SK-N-SH treated with all-trans-retinoic acid at 6 μM for 48 hours (cell line): ENCODE measurements around the gene CXCR2.

Experiments used
- ATAC-seq: fragments of 200-7000 bp; cut with Tn5 transposase; 3 replicates; pipeline ENCODE4 v1.9.1; 2020; ENCODE audit warnings: mild to moderate bottlenecking, moderate library complexity
- ARNTL ChIP-seq: fragments of 450-650 bp; formaldehyde crosslinking; IDR thresholded peaks from 2 replicates; pipeline ENCODE4 v1.5.0; 2020; ENCODE audit warnings: low read depth, mild to moderate bottlenecking, moderate library complexity, borderline replicate concordance
- BACH2 ChIP-seq: fragments of 250-450 bp; sonication (Bioruptor Pico); IDR thresholded peaks from 2 replicates; pipeline ENCODE4 v1.9.0; 2021; ENCODE audit warnings: mild to moderate bottlenecking, borderline replicate concordance
- CSDC2 ChIP-seq: fragments of 250-450 bp; sonication (Bioruptor Pico); IDR thresholded peaks from 2 replicates; pipeline ENCODE4 v1.5.0; 2020; ENCODE audit warnings: mild to moderate bottlenecking, moderate library complexity
- ESRRG ChIP-seq: fragments of 250-450 bp; sonication (Bioruptor Pico); IDR thresholded peaks from 2 replicates; pipeline ENCODE4 v1.6.1; 2021; ENCODE audit warnings: mild to moderate bottlenecking
- GLIS3 ChIP-seq: fragments of 250-450 bp; sonication (Bioruptor Pico); IDR thresholded peaks from 2 replicates; pipeline ENCODE4 v1.5.0; 2020; ENCODE audit warnings: mild to moderate bottlenecking, moderate library complexity
- ISL1 ChIP-seq: fragments of 250-450 bp; sonication (Bioruptor Pico); IDR thresholded peaks from 2 replicates; pipeline ENCODE4 v2.1.2; 2022; ENCODE audit warnings: mild to moderate bottlenecking, moderate library complexity
- RARB ChIP-seq: fragments of 250-450 bp; sonication (Bioruptor Pico); IDR thresholded peaks from 2 replicates; pipeline ENCODE4 v1.8.0; 2021; ENCODE audit warnings: mild to moderate bottlenecking, moderate library complexity
- SNAI2 ChIP-seq: fragments of 250-450 bp; sonication (Bioruptor Pico); IDR thresholded peaks from 2 replicates; pipeline ENCODE4 v1.5.0; 2020; ENCODE audit warnings: mild to moderate bottlenecking, moderate library complexity
- TCF4 ChIP-seq: fragments of 250-450 bp; sonication (Bioruptor Pico); IDR thresholded peaks from 2 replicates; pipeline ENCODE4 v1.8.0; 2021; ENCODE audit warnings: mild to moderate bottlenecking, moderate library complexity, borderline replicate concordance
- TOX ChIP-seq: fragments of 250-450 bp; sonication (Bioruptor Pico); IDR thresholded peaks from 2 replicates; pipeline ENCODE4 v1.8.0; 2021; ENCODE audit warnings: mild to moderate bottlenecking, moderate library complexity, borderline replicate concordance
- ZC3H10 ChIP-seq: fragments of 250-450 bp; sonication (Bioruptor Pico); IDR thresholded peaks from 2 replicates; pipeline ENCODE4 v1.5.1; 2021; ENCODE audit warnings: mild to moderate bottlenecking, moderate library complexity
- ZFP3 ChIP-seq: fragments of 250-450 bp; sonication (Bioruptor Pico); IDR thresholded peaks from 2 replicates; pipeline ENCODE4 v1.5.0; 2020; ENCODE audit warnings: mild to moderate bottlenecking, moderate library complexity
- ZFP30 ChIP-seq: fragments of 450-650 bp; formaldehyde crosslinking; IDR thresholded peaks from 2 replicates; pipeline ENCODE4 v1.5.0; 2022; ENCODE audit warnings: mild to moderate bottlenecking, moderate library complexity
- ZNF565 ChIP-seq: fragments of 450-650 bp; formaldehyde crosslinking; conservative IDR thresholded peaks from 2 replicates; pipeline ENCODE4 v1.5.0; 2020; ENCODE audit warnings: low read depth, mild to moderate bottlenecking, moderate library complexity
- ZNF70 ChIP-seq: fragments of 450-650 bp; formaldehyde crosslinking; IDR thresholded peaks from 2 replicates; pipeline ENCODE4 v1.5.0; 2020; ENCODE audit warnings: mild to moderate bottlenecking, moderate library complexity
- ZNF8 ChIP-seq: fragments of 450-650 bp; formaldehyde crosslinking; IDR thresholded peaks from 2 replicates; pipeline ENCODE4 v1.5.0; 2020; ENCODE audit warnings: mild to moderate bottlenecking, moderate library complexity
- TF ChIP-seq, protein P1 (sequence below): fragments of 250-450 bp; sonication (Bioruptor Pico); IDR thresholded peaks from 2 replicates; pipeline ENCODE4 v1.8.0; 2021; ENCODE audit warnings: low read depth, mild to moderate bottlenecking, moderate library complexity, borderline replicate concordance
- TF ChIP-seq, protein P2 (sequence below): fragments of 250-450 bp; sonication (Bioruptor Pico); IDR thresholded peaks from 2 replicates; pipeline ENCODE4 v1.5.1; 2021; ENCODE audit warnings: mild to moderate bottlenecking, moderate library complexity
- TF ChIP-seq, protein P3 (sequence below): fragments of 250-450 bp; sonication (Bioruptor Pico); IDR thresholded peaks from 2 replicates; pipeline ENCODE4 v1.5.1; 2020; ENCODE audit warnings: low read depth, mild to moderate bottlenecking, moderate library complexity
- TF ChIP-seq, protein P4 (sequence below): fragments of 250-450 bp; sonication (Bioruptor Pico); IDR thresholded peaks from 2 replicates; pipeline ENCODE4 v1.8.0; 2020; ENCODE audit warnings: mild to moderate bottlenecking, moderate library complexity, borderline replicate concordance
- TF ChIP-seq, protein P5 (sequence below): fragments of 250-450 bp; sonication (Bioruptor Pico); IDR thresholded peaks from 2 replicates; pipeline ENCODE4 v1.5.0; 2020; ENCODE audit warnings: mild to moderate bottlenecking, moderate library complexity

The CXCR2 gene

DNA sequence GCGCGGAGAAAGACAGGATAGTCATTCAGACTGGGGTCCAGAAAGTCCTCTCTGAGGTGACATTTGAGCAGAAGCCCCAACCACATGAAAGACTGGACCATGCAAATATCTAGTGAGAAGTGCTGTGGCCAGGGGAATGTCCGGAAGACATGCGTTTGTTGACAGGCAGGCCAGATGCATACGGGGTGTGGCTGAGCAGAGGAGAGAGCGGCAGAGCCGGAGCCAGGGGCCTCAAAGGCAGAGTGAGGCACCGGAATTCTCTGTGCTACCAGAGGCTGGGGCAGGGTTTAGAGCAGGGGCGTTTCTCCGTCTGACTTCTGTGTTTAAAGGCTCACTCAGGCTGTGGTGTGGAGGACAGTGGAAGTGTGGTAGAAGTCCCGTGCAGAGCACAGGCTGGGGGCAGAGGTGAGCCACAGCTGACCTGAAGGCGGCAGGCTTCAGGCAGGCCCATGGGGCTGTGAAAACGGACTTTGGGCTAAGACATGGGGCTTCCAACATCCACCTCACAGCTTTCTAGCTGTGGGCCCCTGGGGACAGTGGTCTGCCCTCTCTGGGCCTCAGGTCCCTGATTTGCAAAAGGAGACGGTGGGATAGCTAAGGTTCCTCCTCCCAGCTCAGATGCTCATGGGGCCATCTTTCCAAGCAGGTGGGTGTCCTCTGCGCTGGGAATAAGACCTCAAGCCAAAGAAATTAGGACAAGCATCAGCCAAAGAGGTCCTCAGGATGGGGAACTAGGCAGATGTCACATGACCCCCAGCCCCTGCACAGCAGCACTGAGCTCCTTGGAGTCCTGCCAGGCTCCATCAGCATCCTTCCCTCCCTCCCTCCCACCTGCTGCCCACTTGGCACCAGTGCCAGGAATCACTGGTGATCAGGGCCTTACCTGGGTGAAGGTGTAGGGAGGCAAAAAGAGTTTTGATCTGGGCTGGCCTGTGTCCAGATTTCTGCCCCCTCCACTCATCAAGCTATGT is 45.6 kb upstream of the CXCR2 start:
- no peak for ATAC-seq
- no peak for TF ChIP-seq RARB (CRISPR knock-in tag)
- no peak for TF ChIP-seq SNAI2
- TF ChIP-seq, protein P1, sequence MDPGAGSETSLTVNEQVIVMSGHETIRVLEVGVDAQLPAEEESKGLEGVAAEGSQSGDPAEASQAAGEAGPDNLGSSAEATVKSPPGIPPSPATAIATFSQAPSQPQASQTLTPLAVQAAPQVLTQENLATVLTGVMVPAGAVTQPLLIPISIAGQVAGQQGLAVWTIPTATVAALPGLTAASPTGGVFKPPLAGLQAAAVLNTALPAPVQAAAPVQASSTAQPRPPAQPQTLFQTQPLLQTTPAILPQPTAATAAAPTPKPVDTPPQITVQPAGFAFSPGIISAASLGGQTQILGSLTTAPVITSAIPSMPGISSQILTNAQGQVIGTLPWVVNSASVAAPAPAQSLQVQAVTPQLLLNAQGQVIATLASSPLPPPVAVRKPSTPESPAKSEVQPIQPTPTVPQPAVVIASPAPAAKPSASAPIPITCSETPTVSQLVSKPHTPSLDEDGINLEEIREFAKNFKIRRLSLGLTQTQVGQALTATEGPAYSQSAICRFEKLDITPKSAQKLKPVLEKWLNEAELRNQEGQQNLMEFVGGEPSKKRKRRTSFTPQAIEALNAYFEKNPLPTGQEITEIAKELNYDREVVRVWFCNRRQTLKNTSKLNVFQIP: no peak
- TF ChIP-seq, protein P2, sequence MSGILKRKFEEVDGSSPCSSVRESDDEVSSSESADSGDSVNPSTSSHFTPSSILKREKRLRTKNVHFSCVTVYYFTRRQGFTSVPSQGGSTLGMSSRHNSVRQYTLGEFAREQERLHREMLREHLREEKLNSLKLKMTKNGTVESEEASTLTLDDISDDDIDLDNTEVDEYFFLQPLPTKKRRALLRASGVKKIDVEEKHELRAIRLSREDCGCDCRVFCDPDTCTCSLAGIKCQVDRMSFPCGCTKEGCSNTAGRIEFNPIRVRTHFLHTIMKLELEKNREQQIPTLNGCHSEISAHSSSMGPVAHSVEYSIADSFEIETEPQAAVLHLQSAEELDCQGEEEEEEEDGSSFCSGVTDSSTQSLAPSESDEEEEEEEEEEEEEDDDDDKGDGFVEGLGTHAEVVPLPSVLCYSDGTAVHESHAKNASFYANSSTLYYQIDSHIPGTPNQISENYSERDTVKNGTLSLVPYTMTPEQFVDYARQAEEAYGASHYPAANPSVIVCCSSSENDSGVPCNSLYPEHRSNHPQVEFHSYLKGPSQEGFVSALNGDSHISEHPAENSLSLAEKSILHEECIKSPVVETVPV (CRISPR knock-in tag): no peak
- no peak for TF ChIP-seq ZC3H10 (CRISPR knock-in tag)
- TF ChIP-seq TOX (CRISPR knock-in tag): no peak
- TF ChIP-seq ESRRG (CRISPR knock-in tag): no peak
- TF ChIP-seq, protein P3, sequence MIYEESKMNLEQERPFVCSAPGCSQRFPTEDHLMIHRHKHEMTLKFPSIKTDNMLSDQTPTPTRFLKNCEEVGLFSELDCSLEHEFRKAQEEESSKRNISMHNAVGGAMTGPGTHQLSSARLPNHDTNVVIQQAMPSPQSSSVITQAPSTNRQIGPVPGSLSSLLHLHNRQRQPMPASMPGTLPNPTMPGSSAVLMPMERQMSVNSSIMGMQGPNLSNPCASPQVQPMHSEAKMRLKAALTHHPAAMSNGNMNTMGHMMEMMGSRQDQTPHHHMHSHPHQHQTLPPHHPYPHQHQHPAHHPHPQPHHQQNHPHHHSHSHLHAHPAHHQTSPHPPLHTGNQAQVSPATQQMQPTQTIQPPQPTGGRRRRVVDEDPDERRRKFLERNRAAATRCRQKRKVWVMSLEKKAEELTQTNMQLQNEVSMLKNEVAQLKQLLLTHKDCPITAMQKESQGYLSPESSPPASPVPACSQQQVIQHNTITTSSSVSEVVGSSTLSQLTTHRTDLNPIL (CRISPR knock-in tag): no peak
- no peak for TF ChIP-seq ZNF70 (CRISPR knock-in tag)
- no peak for TF ChIP-seq ARNTL
- no peak for TF ChIP-seq ZFP3 (CRISPR knock-in tag)
- TF ChIP-seq, protein P4, sequence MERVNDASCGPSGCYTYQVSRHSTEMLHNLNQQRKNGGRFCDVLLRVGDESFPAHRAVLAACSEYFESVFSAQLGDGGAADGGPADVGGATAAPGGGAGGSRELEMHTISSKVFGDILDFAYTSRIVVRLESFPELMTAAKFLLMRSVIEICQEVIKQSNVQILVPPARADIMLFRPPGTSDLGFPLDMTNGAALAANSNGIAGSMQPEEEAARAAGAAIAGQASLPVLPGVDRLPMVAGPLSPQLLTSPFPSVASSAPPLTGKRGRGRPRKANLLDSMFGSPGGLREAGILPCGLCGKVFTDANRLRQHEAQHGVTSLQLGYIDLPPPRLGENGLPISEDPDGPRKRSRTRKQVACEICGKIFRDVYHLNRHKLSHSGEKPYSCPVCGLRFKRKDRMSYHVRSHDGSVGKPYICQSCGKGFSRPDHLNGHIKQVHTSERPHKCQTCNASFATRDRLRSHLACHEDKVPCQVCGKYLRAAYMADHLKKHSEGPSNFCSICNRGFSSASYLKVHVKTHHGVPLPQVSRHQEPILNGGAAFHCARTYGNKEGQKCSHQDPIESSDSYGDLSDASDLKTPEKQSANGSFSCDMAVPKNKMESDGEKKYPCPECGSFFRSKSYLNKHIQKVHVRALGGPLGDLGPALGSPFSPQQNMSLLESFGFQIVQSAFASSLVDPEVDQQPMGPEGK: no peak
- no peak for TF ChIP-seq GLIS3 (CRISPR knock-in tag)
- TF ChIP-seq, protein P5, sequence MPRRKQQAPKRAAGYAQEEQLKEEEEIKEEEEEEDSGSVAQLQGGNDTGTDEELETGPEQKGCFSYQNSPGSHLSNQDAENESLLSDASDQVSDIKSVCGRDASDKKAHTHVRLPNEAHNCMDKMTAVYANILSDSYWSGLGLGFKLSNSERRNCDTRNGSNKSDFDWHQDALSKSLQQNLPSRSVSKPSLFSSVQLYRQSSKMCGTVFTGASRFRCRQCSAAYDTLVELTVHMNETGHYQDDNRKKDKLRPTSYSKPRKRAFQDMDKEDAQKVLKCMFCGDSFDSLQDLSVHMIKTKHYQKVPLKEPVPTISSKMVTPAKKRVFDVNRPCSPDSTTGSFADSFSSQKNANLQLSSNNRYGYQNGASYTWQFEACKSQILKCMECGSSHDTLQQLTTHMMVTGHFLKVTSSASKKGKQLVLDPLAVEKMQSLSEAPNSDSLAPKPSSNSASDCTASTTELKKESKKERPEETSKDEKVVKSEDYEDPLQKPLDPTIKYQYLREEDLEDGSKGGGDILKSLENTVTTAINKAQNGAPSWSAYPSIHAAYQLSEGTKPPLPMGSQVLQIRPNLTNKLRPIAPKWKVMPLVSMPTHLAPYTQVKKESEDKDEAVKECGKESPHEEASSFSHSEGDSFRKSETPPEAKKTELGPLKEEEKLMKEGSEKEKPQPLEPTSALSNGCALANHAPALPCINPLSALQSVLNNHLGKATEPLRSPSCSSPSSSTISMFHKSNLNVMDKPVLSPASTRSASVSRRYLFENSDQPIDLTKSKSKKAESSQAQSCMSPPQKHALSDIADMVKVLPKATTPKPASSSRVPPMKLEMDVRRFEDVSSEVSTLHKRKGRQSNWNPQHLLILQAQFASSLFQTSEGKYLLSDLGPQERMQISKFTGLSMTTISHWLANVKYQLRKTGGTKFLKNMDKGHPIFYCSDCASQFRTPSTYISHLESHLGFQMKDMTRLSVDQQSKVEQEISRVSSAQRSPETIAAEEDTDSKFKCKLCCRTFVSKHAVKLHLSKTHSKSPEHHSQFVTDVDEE (CRISPR knock-in tag): no peak
- TF ChIP-seq ZNF8 (CRISPR knock-in tag): no peak
- TF ChIP-seq TCF4 (CRISPR knock-in tag): no peak

DNA sequence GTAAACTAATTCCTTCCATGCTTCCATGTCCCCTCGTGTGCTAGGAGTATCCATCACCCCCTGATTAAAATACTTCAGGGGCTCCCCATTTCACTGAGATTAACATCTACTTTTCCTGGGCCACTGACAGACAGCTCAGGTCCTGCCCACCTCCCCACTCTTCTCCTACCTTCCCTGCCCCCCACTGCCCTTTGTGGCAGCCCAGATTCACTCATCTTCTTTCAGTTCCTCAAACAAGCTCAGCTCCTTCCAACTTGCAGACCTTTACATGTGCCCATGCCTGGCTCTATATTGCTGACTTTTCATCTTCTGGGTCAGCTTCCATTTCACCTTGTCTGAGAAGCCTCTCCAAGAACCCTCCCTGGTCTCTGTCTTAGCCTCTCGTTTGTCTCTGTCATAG is 44.8 kb upstream of the CXCR2 start:
- ATAC-seq: no peak
- TF ChIP-seq, protein P3 (CRISPR knock-in tag): no peak
- TF ChIP-seq ZFP30 (CRISPR knock-in tag): no peak
- TF ChIP-seq ISL1 (CRISPR knock-in tag): no peak
- TF ChIP-seq GLIS3 (CRISPR knock-in tag): no peak
- no peak for TF ChIP-seq ZNF565
- TF ChIP-seq, protein P1: no peak
- TF ChIP-seq, protein P2 (CRISPR knock-in tag): no peak
- no peak for TF ChIP-seq CSDC2
- no peak for TF ChIP-seq BACH2
- no peak for TF ChIP-seq TCF4 (CRISPR knock-in tag)
- TF ChIP-seq, protein P5 (CRISPR knock-in tag): no peak
- no peak for TF ChIP-seq ZFP3 (CRISPR knock-in tag)
